OCI-LY3 (cell line): ENCODE results near the gene CPNE4.

Experiments used
- EZH2phosphoT487 ChIP-seq: fragments of 200-600 bp; shearing (Covaris generic); IDR thresholded peaks from 2 replicates; pipeline ENCODE4 v1.6.1; 2018; ENCODE audit warnings: antibody characterized with exemption, mixed run types, low read depth
- TF ChIP-seq, protein P1 (sequence below): fragments of 200-600, 300-600 bp; sonication (generic); IDR thresholded peaks from 2 replicates; pipeline ENCODE4 v1.5.1; 2014; ENCODE audit warnings: antibody characterized with exemption, low read length, low read depth

DNA sequence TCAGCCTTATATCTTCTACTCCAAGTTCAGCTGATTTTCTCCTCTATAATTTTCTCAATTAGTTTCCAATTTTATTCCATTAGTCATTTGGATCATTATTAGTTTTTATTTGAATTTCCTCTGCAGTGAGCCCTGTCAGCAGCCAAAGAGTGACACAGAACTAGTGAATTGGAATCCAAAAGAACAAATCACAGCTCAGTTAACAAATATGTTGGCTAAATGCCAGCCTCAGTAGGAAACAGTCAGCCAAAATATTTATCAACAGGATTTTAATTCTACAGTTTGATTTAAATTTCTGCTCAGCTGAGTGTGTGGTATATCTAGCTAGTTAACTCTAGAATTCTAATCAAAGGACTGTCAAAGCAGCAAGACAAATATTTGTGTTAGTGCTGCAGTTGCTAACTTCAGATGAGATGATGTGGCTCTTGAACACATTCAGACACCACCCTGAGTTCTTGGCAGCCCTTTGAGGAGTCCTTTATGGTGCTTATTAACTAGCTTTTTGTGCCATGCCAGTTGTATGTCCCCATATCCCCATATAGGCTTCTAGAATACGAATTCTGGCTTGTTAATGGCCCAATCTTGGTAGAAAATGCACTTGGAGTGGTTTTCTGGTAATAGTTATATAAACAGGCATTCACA lies 194.5 kb downstream of the CPNE4 start:
- TF ChIP-seq, protein P1, sequence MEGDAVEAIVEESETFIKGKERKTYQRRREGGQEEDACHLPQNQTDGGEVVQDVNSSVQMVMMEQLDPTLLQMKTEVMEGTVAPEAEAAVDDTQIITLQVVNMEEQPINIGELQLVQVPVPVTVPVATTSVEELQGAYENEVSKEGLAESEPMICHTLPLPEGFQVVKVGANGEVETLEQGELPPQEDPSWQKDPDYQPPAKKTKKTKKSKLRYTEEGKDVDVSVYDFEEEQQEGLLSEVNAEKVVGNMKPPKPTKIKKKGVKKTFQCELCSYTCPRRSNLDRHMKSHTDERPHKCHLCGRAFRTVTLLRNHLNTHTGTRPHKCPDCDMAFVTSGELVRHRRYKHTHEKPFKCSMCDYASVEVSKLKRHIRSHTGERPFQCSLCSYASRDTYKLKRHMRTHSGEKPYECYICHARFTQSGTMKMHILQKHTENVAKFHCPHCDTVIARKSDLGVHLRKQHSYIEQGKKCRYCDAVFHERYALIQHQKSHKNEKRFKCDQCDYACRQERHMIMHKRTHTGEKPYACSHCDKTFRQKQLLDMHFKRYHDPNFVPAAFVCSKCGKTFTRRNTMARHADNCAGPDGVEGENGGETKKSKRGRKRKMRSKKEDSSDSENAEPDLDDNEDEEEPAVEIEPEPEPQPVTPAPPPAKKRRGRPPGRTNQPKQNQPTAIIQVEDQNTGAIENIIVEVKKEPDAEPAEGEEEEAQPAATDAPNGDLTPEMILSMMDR: no peak
- TF ChIP-seq EZH2phosphoT487: no peak
